Esophagus squamous epithelium (tissue), 5 donors: ENCODE results near the gene IKZF5. TPM values are rescaled to one million over a fixed set of nuclear protein-coding genes. Genes with fewer than 3 reads are reported as not detected.
A peak's percentile ranks its signal among the peaks of the same experiment; 100 is the strongest.

ENCODE experiments used
- DNase-seq: peaks from one replicate; lab custom pipeline; 2025; lab: John Stamatoyannopoulos, UW
- H3K27ac ChIP-seq, 4 donors: fragments of 200-600 bp; sonication (generic); one replicate each; pipeline ENCODE4 v1.5.1; 2016 to 2019; ENCODE audit warnings: mild to moderate bottlenecking in 1 of 4
- H3K27me3 ChIP-seq, 4 donors: fragments of 200-600 bp; sonication (generic); 1 replicate in 3 of 4; 2 replicates in 1 of 4; pipeline versions ENCODE4 v1.5.1 to v1.6.0; 2017 to 2021; ENCODE audit warnings: antibody characterized with exemption in 1 of 4
- H3K36me3 ChIP-seq, 3 donors: fragments of 200-600 bp; sonication (generic); one replicate each; pipeline ENCODE4 v1.5.1; 2016 to 2019
- H3K4me1 ChIP-seq, 3 donors: fragments of 200-600 bp; sonication (generic); one replicate each; pipeline ENCODE4 v1.5.1; 2017 to 2019
- H3K4me3 ChIP-seq, 4 donors: fragments of 200-600 bp; sonication (generic); 1 replicate in 3 of 4; 2 replicates in 1 of 4; pipeline ENCODE4 v1.5.1; 2016 to 2019; ENCODE audit warnings: mild to moderate bottlenecking in 2 of 4, moderate library complexity in 1 of 4
- H3K9me3 ChIP-seq, 3 donors: fragments of 200-600 bp; sonication (generic); one replicate each; pipeline ENCODE4 v1.5.1; 2016 to 2019
- CTCF ChIP-seq, 6 experiments: fragments of 450-650 bp in 4 of 6; fragments of 200-600 bp in 2 of 6; sonication (generic) in 2 of 6; IDR thresholded peaks; one replicate each; pipeline ENCODE4 v1.5.1; 2016 to 2019; ENCODE audit warnings: antibody characterized with exemption in 6 of 6, mild to moderate bottlenecking in 4 of 6, moderate library complexity in 4 of 6
- POLR2A ChIP-seq, 4 donors: fragments of 450-650 bp; IDR thresholded peaks; one replicate each; pipeline ENCODE4 v1.6.1; 2017; ENCODE audit warnings: antibody characterized with exemption in 4 of 4, mild to moderate bottlenecking in 4 of 4, moderate library complexity in 3 of 4
- WGBS, 2 donors: methylation state at CpG; one replicate each; pipeline ENCODE4 v1.1.5; 2018; 5-methylcytosine and 5-hydroxymethylcytosine counted together
- intact Hi-C: fragments of 100-400 bp; cut with DNase I; formaldehyde crosslinking; loops from one replicate; pipeline ENCODE4 v1.15.0; 2022
- total RNA-seq, 4 donors: library from RNA; depleted of rRNA; stranded (reverse); fragments of >200 nt; gene quantifications; one replicate each; pipeline ENCODE4 v1.1.0, GENCODE V29; 2016
- donor health status: DM: yes; HTN: yes; CAD: no.

The IKZF5 gene
- 10 to 100 TPM in 1 of 4 donors, 1 to 10 TPM in 3; 2.9 to 12.0 (median 5.7) TPM for total RNA-seq

- intact Hi-C loops = no loop called here
- WGBS, 2 donors = 0 to 1% methylated on average over 7 to 28 of the region's 68 CpGs
- Histone ChIP-seq H3K4me3 (peak within 1 kb of the TSS; percentile 94 to 99 (median 98)), H3K9me3 (no peaks in the 10 kb centered on the region), H3K27ac (peak within 1 kb of the TSS; percentile 96 to 98 (median 97)), H3K4me1 (peaks cover 3 to 76% (median 18%) of the 10 kb centered on the region in 3 donors), H3K36me3 (peaks cover 0 to 5% (median 0%) of the 10 kb centered on the region in 3 donors), H3K27me3 (no peaks in the 10 kb centered on the region)
- peak; percentile 91 for DNase-seq
- peak in 1 of 6 experiments; percentile 10 for TF ChIP-seq CTCF (IDR thresholded peaks at IDR 0.05)
- peak in 3 of 4 donors; percentile 20 to 82 (median 75) for TF ChIP-seq POLR2A (IDR thresholded peaks at IDR 0.05)
Measured at GRCh38 chr10:123008355-123009104, at the start of gene IKZF5, which contains the start of gene ACADSB. IKZF5 (minus strand) TSS chr10:123008795; CDS start chr10:122998625, 10,170 bp downstream. ACADSB (plus strand) TSS chr10:123009006; CDS start chr10:123009030, 24 bp downstream.

- TF ChIP-seq CTCF (IDR thresholded peaks at IDR 0.05) (no peak), POLR2A (IDR thresholded peaks at IDR 0.05) (no peak)
- peaks cover 0 to 33% (median 0%) of the 10 kb centered on the region in 3 donors for H3K36me3 ChIP-seq
- no peaks in the 10 kb centered on the region for H3K27me3 ChIP-seq
- 94 to 96% methylated on average over 3 of the region's 3 CpGs for WGBS, 2 donors
- H3K4me1 ChIP-seq = no peaks in the 10 kb centered on the region
- intact Hi-C loops = no loop called here
- no peak overlapping the region for H3K4me3 ChIP-seq
- no peak overlapping the region for H3K27ac ChIP-seq
- no peak for DNase-seq
- no peaks in the 10 kb centered on the region for H3K9me3 ChIP-seq
Measured at GRCh38 chr10:123057968-123058367, 49.4 kb upstream of the IKZF5 start.

- intact Hi-C loops = loop anchor here (10.0 kb wide), 1 partner anchor 509 kb away; no protein-coding TSS in a partner anchor
- Histone ChIP-seq H3K4me3 (no peak overlapping the region), H3K9me3 (no peaks in the 10 kb centered on the region), H3K27ac (no peak overlapping the region), H3K36me3 (peaks cover 0 to 75% (median 6%) of the 10 kb centered on the region in 3 donors), H3K27me3 (no peaks in the 10 kb centered on the region), H3K4me1 (no peaks in the 10 kb centered on the region)
- no peak for TF ChIP-seq CTCF (IDR thresholded peaks at IDR 0.05)
- no peak for TF ChIP-seq POLR2A (IDR thresholded peaks at IDR 0.05)
- 70 to 78% methylated on average over 4 of the region's 4 CpGs for WGBS, 2 donors
- DNase-seq = no peak
Measured at GRCh38 chr10:123045961-123046731, 37.6 kb upstream of the IKZF5 start.

- H3K9me3 ChIP-seq = no peaks in the 10 kb centered on the region
- no peak overlapping the region for H3K27ac ChIP-seq
- no peaks in the 10 kb centered on the region for H3K4me1 ChIP-seq
- peak in 1 of 6 experiments; percentile 10 for TF ChIP-seq CTCF (IDR thresholded peaks at IDR 0.05)
- no peak for TF ChIP-seq POLR2A (IDR thresholded peaks at IDR 0.05)
- intact Hi-C loops = loop anchor here (10.0 kb wide), 1 partner anchor 510 kb away; no protein-coding TSS in a partner anchor
- H3K36me3 ChIP-seq = peaks cover 0 to 74% (median 6%) of the 10 kb centered on the region in 3 donors
- WGBS, 2 donors = 86 to 88% methylated on average over 2 of the region's 2 CpGs
- H3K4me3 ChIP-seq = no peak overlapping the region
- no peak for DNase-seq
- no peaks in the 10 kb centered on the region for H3K27me3 ChIP-seq
Measured at GRCh38 chr10:123044391-123044790, 35.8 kb upstream of the IKZF5 start.
